HEK293T (cell line): ENCODE measurements around the gene CSTPP1.

Source experiments
- CTCF ChIA-PET: fragments of 350-600 bp; formaldehyde crosslinking; extraction: SDS; loops from one replicate; lab custom pipeline; 2021; ENCODE audit warnings: antibody characterized with exemption, inconsistent platforms; lab: Yijun Ruan, JAX
- POLR2A ChIA-PET: fragments of 350-600 bp; formaldehyde crosslinking; extraction: SDS; loops from one replicate; lab custom pipeline; 2020; ENCODE audit warnings: antibody characterized with exemption, inconsistent platforms; lab: Yijun Ruan, JAX
- DNase-seq: peaks from one replicate; pipeline ENCODE4 v3.0.0; 2012; ENCODE audit warnings: mixed read lengths; ENCODE audit errors: extremely low spot score
- ARNT ChIP-seq: fragments of 450-650 bp; IDR thresholded peaks from 2 replicates; pipeline ENCODE4 v1.6.1; 2017; ENCODE audit warnings: mild to moderate bottlenecking
- BHLHE40 ChIP-seq: fragments of 450-650 bp; IDR thresholded peaks from 2 replicates; pipeline ENCODE4 v1.6.1; 2016; ENCODE audit warnings: mild to moderate bottlenecking, moderate library complexity, borderline replicate concordance
- CTBP1 ChIP-seq: fragments of 450-650 bp; IDR thresholded peaks from 2 replicates; pipeline ENCODE4 v1.6.1; 2016; ENCODE audit warnings: borderline replicate concordance
- ELF4 ChIP-seq: fragments of 450-650 bp; IDR thresholded peaks from 2 replicates; pipeline ENCODE4 v1.6.1; 2017; ENCODE audit warnings: antibody characterized with exemption
- FOXA1 ChIP-seq: fragments of 450-650 bp; IDR thresholded peaks from 2 replicates; pipeline ENCODE4 v1.6.1; 2016; ENCODE audit warnings: mild to moderate bottlenecking
- FOXK2 ChIP-seq: fragments of 450-650 bp; IDR thresholded peaks from 2 replicates; pipeline ENCODE4 v1.6.1; 2016; ENCODE audit warnings: mild to moderate bottlenecking
- FOXM1 ChIP-seq: fragments of 450-650 bp; IDR thresholded peaks from 2 replicates; pipeline ENCODE4 v1.6.1; 2017; ENCODE audit warnings: mild to moderate bottlenecking, borderline replicate concordance
- HDGF ChIP-seq: fragments of 450-650 bp; IDR thresholded peaks from 2 replicates; pipeline ENCODE4 v1.6.1; 2017; ENCODE audit warnings: antibody characterized with exemption, borderline replicate concordance
- L3MBTL2 ChIP-seq: fragments of 450-650 bp; conservative IDR thresholded peaks from 2 replicates; pipeline ENCODE4 v1.6.1; 2016; ENCODE audit warnings: mild to moderate bottlenecking
- LEF1 ChIP-seq: fragments of 450-650 bp; IDR thresholded peaks from 2 replicates; pipeline ENCODE4 v1.6.1; 2017; ENCODE audit warnings: mild to moderate bottlenecking, borderline replicate concordance
- NFRKB ChIP-seq: fragments of 450-650 bp; IDR thresholded peaks from 2 replicates; pipeline ENCODE4 v1.6.1; 2016; ENCODE audit warnings: mild to moderate bottlenecking, moderate library complexity
- SP1 ChIP-seq: fragments of 450-650 bp; IDR thresholded peaks from 2 replicates; pipeline ENCODE4 v1.6.1; 2017
- SUZ12 ChIP-seq: fragments of 450-650 bp; IDR thresholded peaks from 2 replicates; pipeline ENCODE4 v1.6.1; 2016; ENCODE audit warnings: mild to moderate bottlenecking
- TARDBP ChIP-seq: fragments of 450-650 bp; IDR thresholded peaks from 2 replicates; pipeline ENCODE4 v1.6.1; 2016
- ZNF384 ChIP-seq: fragments of 450-650 bp; IDR thresholded peaks from 2 replicates; pipeline ENCODE4 v1.6.1; 2016
- TF ChIP-seq, protein P1 (sequence below): fragments of 450-650 bp; IDR thresholded peaks from 2 replicates; pipeline ENCODE4 v1.6.1; 2016

The CSTPP1 gene

DNA sequence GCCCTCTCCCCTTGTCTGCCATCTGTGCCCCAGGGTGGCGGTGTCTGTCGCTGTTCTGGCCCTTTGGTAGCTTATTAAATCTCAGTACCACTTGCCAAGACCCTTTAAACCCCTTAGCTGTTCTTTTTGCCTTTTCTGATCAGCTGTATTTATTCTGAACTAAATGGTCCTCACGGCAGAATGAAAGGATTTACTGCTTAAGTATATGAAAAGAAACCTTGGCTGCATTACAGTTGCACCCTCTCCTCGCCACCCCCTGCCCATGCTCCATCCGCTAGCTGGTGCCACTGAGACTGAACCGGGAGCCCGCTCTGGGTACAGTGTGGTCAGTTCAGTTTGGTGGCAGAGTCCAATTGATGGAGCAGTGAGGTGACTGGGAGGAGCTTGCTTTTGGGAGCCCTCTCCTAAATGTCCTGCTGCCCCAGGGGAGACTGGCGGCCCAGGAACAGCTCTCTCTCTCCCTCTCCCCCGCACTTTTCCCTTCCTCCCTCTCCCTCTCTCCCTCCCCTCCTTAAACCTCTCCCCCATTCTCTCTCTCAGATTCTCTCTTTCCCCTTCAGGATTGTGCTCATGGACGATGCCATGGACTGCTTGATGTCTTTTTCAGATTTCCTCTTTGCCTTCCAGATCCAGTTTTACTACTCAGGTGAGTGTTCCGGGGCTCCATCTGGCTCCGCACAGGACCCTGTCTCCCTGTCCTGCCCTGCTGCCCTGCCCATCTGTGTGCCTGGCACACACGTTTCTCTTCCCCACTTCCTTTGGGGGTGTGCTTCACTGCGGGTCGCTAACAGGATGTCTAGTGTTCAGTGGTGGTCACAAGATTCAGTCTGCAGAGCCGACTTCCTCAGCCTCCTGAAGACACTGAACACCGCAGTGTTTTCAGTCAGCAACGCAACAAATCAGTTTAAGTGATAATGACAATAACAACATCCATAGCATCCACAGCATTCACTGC, 218.3 kb downstream of the CSTPP1 start:
- POLR2A ChIA-PET = no interaction called here
- no peak for DNase-seq
- TF ChIP-seq, protein P1, sequence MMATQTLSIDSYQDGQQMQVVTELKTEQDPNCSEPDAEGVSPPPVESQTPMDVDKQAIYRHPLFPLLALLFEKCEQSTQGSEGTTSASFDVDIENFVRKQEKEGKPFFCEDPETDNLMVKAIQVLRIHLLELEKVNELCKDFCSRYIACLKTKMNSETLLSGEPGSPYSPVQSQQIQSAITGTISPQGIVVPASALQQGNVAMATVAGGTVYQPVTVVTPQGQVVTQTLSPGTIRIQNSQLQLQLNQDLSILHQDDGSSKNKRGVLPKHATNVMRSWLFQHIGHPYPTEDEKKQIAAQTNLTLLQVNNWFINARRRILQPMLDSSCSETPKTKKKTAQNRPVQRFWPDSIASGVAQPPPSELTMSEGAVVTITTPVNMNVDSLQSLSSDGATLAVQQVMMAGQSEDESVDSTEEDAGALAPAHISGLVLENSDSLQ = no peak
- TF ChIP-seq SP1 (no peak), HDGF (no peak), ZNF384 (no peak), ELF4 (no peak), ARNT (no peak)
- CTCF ChIA-PET = interaction anchor here (0.5 to 1.8 kb wide), 3 partner anchors 21 to 336 kb away, joined by 3 to 6 read pairs (median 3); no protein-coding TSS in a partner anchor

DNA sequence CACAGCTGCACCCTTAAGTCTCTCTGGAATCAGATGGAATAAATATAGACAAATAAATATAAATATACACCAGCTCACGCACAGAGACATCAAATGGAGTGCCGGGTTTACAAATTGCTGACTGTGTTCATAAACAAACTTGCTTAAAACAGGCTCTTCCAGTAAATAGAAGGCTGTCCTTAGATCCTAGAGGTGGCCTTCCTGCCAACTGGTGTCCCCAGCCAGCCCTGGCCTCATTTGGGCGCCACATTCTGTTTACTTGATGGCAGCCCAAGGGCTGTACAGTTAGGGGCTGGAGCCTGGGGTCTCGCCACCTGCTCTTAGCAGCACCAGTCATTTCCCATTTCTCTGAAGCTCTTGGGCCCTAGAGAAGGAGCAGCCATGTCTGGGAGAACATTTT, 219.3 kb downstream of the CSTPP1 start:
- ChIA-PET CTCF (interaction anchor here (0.6 kb wide), 1 partner anchor 274 kb away, joined by 3 read pairs; no protein-coding TSS in a partner anchor), POLR2A (no interaction called here)
- DNase-seq = no peak
- TF ChIP-seq TARDBP = no peak
- TF ChIP-seq ZNF384 = no peak
- no peak for TF ChIP-seq BHLHE40
- TF ChIP-seq FOXA1 = no peak
- no peak for TF ChIP-seq FOXK2
- TF ChIP-seq ARNT = no peak
- no peak for TF ChIP-seq HDGF
- no peak for TF ChIP-seq LEF1
- TF ChIP-seq L3MBTL2 = no peak
- TF ChIP-seq SP1 = no peak
- no peak for TF ChIP-seq FOXM1
- no peak for TF ChIP-seq NFRKB
- no peak for TF ChIP-seq ELF4
- TF ChIP-seq SUZ12 = no peak
- TF ChIP-seq CTBP1 = no peak
- TF ChIP-seq, protein P1 = no peak

DNA sequence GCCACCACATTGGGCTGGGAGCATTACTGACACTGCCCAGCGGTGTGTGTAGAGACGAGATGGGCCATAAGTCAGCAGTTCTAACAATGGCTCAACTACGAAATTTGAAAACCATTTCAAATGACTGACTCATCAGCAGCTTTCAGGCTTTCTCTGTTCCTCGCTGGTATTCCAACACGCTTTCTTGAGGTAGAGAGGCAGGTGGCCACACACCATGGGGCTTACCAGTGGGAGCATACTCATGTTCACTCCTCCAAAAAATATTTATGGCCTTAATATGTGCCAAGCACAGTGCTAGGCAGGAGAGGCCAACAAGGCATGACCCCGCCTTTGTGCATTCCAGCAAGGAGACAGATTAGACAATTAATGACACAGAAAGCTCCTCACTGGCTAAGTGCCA, 219.8 kb downstream of the CSTPP1 start:
- TF ChIP-seq HDGF (no peak), TARDBP (no peak), SP1 (no peak), SUZ12 (no peak), LEF1 (no peak), FOXA1 (no peak), BHLHE40 (no peak), FOXM1 (no peak), ELF4 (no peak), CTBP1 (no peak), ARNT (no peak), L3MBTL2 (no peak), FOXK2 (no peak), NFRKB (no peak), ZNF384 (no peak)
- TF ChIP-seq, protein P1 = no peak
- CTCF ChIA-PET = interaction anchor here (0.6 kb wide), 1 partner anchor 275 kb away, joined by 3 read pairs; no protein-coding TSS in a partner anchor
- POLR2A ChIA-PET = no interaction called here
- DNase-seq = no peak

DNA sequence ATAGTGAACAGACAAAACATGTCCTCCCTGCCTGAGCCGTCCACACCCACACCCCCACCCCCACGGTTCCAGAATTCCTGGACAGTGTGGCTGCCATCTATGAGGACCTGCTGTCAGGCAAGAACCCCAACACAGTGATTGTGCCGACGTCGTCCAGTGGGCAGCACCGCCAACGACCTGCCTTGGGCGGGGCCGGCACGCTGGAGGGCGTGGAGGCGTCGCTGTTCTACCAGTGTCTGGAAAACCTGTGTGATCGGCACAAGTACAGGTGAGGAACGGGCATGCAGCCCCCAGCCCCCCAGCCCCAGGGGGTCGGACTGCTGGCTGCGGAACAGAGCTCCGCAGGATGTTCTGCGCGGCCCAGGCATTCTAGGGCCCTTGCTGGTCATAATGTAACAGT, 220.4 kb downstream of the CSTPP1 start:
- CTCF ChIA-PET = no interaction called here
- TF ChIP-seq CTBP1 = no peak
- no peak for TF ChIP-seq FOXK2
- DNase-seq = no peak
- POLR2A ChIA-PET = no interaction called here

DNA sequence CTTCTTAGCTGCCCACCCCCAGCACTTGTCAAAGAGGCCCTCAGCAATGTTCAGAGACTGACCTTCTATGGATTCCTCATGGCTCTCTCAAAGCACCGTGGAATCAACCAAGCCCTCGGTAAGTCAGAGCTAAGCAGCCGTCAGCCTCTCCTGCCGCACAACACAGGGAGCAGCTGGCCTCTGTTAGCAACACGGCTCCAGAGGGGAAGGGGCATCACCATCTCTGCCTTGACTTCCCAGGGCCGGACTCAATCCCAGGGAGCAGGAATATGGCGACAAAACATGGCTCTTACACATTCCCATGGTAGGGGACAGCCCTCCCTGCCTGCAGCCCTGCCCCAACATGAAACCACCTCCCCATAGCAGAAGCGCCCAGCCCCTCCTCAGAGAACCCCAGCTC, 221.2 kb downstream of the CSTPP1 start:
- ChIA-PET CTCF (no interaction called here), POLR2A (no interaction called here)
- TF ChIP-seq FOXK2 = no peak
- no peak for TF ChIP-seq HDGF
- TF ChIP-seq ELF4 = no peak
- no peak for TF ChIP-seq ARNT
- TF ChIP-seq FOXA1 = no peak
- TF ChIP-seq TARDBP = no peak
- TF ChIP-seq SP1 = no peak
- no peak for TF ChIP-seq ZNF384
- TF ChIP-seq L3MBTL2 = no peak
- TF ChIP-seq, protein P1 = no peak
- no peak for TF ChIP-seq SUZ12
- no peak for TF ChIP-seq LEF1
- no peak for TF ChIP-seq NFRKB
- TF ChIP-seq CTBP1 = no peak
- TF ChIP-seq BHLHE40 = no peak
- TF ChIP-seq FOXM1 = no peak
- DNase-seq = no peak
